K562 (cell line): ENCODE data around the gene CTXN1. TPM values are rescaled to one million over a fixed set of nuclear protein-coding genes. Genes with fewer than 3 reads are reported as not detected.

Experiments used
- ATAC-seq: fragments of 200-7000 bp; cut with Tn5 transposase; 3 replicates; pipeline ENCODE4 v1.9.1; 2020; ENCODE audit warnings: moderate library complexity
- BruUV-seq: library from RNA; stranded (reverse); fragments of 400-500 nt; replicated peaks from 2 replicates; lab custom pipeline; 2021; lab: Mats Ljungman, UMichigan
- CTCF ChIA-PET: fragments of 300-600 bp; formaldehyde crosslinking; extraction: SDS; loops from one replicate; lab custom pipeline; 2021; ENCODE audit warnings: low intra/inter-chr PET ratio; lab: Yijun Ruan, JAX
- POLR2A ChIA-PET: fragments of 300-600, 350-650 bp; sonication (Branson Sonifier 250); formaldehyde crosslinking; extraction: SDS; loops from one replicate; lab custom pipeline; 2021; ENCODE audit warnings: antibody characterized with exemption, inconsistent platforms; lab: Yijun Ruan, JAX
- DNase-seq, 4 experiments: peaks; one replicate each; pipeline versions ENCODE4 v3.0.0 to v3.0.0-alpha.2; 2011 to 2018; ENCODE audit warnings: low spot score in 3 of 4, mixed read lengths in 3 of 4; ENCODE audit errors: extremely low read depth in 1 of 4
- FAIRE-seq: peaks from 2 replicates; lab custom pipeline; 2011; peaks lifted over from hg19 to GRCh38; lab: Jason Lieb, UNC
- H2AFZ ChIP-seq: 2 replicates; pipeline ENCODE4 v1.6.0; 2011; ENCODE audit warnings: low read depth, low read length, control low read depth, inconsistent platforms
- H3K27ac ChIP-seq: fragments of 200-600 bp; 3 replicates; pipeline ENCODE4 v1.8.0; 2011; ENCODE audit warnings: low read depth, mild to moderate bottlenecking, control low read depth, inconsistent platforms, low read length, moderate library complexity, mixed read lengths; ENCODE audit errors: extremely low read depth
- H3K27me3 ChIP-seq, 2 experiments: fragments of 300-600 bp in 1 of 2; 2 replicates in 1 of 2; 3 replicates in 1 of 2; pipeline versions ENCODE4 v1.6.0 to v1.8.0; 2011; ENCODE audit warnings: inconsistent platforms in 2 of 2, low read length in 2 of 2, mild to moderate bottlenecking in 1 of 2, mixed read lengths in 1 of 2, moderate library complexity in 1 of 2; ENCODE audit not compliant: control insufficient read depth in 2 of 2, insufficient read depth in 2 of 2
- H3K36me3 ChIP-seq: fragments of 300-600 bp; 3 replicates; pipeline ENCODE4 v1.8.0; 2011; ENCODE audit warnings: mild to moderate bottlenecking, low read length, inconsistent platforms; ENCODE audit not compliant: control insufficient read depth, insufficient read depth
- H3K4me1 ChIP-seq, 2 experiments: fragments of 200-600 bp in 1 of 2; replicated peaks in 1 of 2; 2 replicates in 1 of 2; 3 replicates in 1 of 2; pipeline versions ENCODE4 v1.5.1 to v1.8.0; 2011; ENCODE audit warnings: inconsistent platforms in 2 of 2, low read length in 2 of 2, mild to moderate bottlenecking in 1 of 2, mixed read lengths in 1 of 2, moderate library complexity in 1 of 2; ENCODE audit not compliant: control insufficient read depth in 2 of 2, insufficient read depth in 2 of 2
- H3K4me2 ChIP-seq: 2 replicates; pipeline ENCODE4 v1.6.1; 2011; ENCODE audit warnings: low read length, control low read depth, inconsistent platforms, mixed read lengths; ENCODE audit not compliant: insufficient read depth
- H3K4me3 ChIP-seq: fragments of 200-600 bp; sonication (generic), shearing (Covaris generic); 2 replicates; pipeline ENCODE4 v1.5.1; 2016; ENCODE audit warnings: control low read depth, inconsistent platforms
- H3K79me2 ChIP-seq: fragments of 200-600 bp; 3 replicates; pipeline ENCODE4 v1.8.0; 2011; ENCODE audit warnings: low read length, inconsistent platforms; ENCODE audit not compliant: control insufficient read depth, insufficient read depth
- H3K9ac ChIP-seq, 2 experiments: 2 replicates each; pipeline versions ENCODE4 v1.6.0 to v1.6.1; 2011; ENCODE audit warnings: low read depth in 2 of 2, low read length in 2 of 2, control low read depth in 1 of 2, inconsistent platforms in 1 of 2, mild to moderate bottlenecking in 1 of 2, mixed read lengths in 1 of 2; ENCODE audit not compliant: insufficient read depth in 1 of 2
- H3K9me1 ChIP-seq: one replicate; pipeline ENCODE4 v1.6.0; 2011; ENCODE audit warnings: inconsistent platforms, mild to moderate bottlenecking, low read length, moderate library complexity; ENCODE audit not compliant: control insufficient read depth, insufficient read depth
- H3K9me3 ChIP-seq: replicated peaks from 2 replicates; pipeline ENCODE4 v1.5.1; 2011; ENCODE audit warnings: low read depth, low read length, inconsistent platforms; ENCODE audit not compliant: control insufficient read depth, insufficient read depth
- H4K20me1 ChIP-seq: replicated peaks from 2 replicates; pipeline ENCODE4 v1.6.1; 2011; ENCODE audit warnings: low read length, inconsistent platforms, mixed read lengths; ENCODE audit not compliant: control insufficient read depth, insufficient read depth
- POLR2G ChIP-seq: fragments of 200-400 bp; formaldehyde crosslinking; IDR thresholded peaks from 2 replicates; pipeline ENCODE4 v1.6.1; 2017; ENCODE audit warnings: low read depth, mild to moderate bottlenecking, antibody characterized with exemption, low read length, moderate library complexity
- ZNF407 ChIP-seq: fragments of 450-650 bp; IDR thresholded peaks from 2 replicates; pipeline ENCODE4 v1.6.1; 2016; ENCODE audit warnings: low read depth
- WGBS: fragments of 100-300 bp; shearing (Covaris generic); methylation state at CpG from one replicate; pipeline ENCODE4 v1.1.6; 2016; ENCODE audit warnings: low coverage, mixed read lengths; ENCODE audit not compliant: insufficient coverage; ENCODE audit errors: missing lambda C conversion rate; 5-methylcytosine and 5-hydroxymethylcytosine counted together
- in situ Hi-C: fragments of 300-500 bp; cut with MboI; formaldehyde crosslinking; loops from 4 replicates; pipeline ENCODE4 v1.15.0; 2018; ENCODE audit warnings: inconsistent platforms, mixed read lengths
- intact Hi-C: fragments of 100-400 bp; cut with micrococcal nuclease; formaldehyde crosslinking; loops from 2 replicates; pipeline ENCODE4 v1.14.2; 2022
- polyA plus RNA-seq, 8 experiments: library from polyadenylated mRNA; depleted of rRNA in 4 of 8; stranded (reverse) in 5 of 8; unstranded in 3 of 8; fragments of >200 nt; fragmentation: Nextera tagmentation in 2 of 8; fragmentation: Illumina TruSeq in 1 of 8; extraction: Ambion mirVana in 2 of 8; extraction: Trizol in 1 of 8; gene quantifications; 2 replicates each; pipeline versions ENCODE4 v1.2.1 to v1.2.3, GENCODE V29; 2011 to 2014; ENCODE audit warnings: inconsistent platforms in 1 of 8, missing spikeins in 1 of 8
- total RNA-seq, 7 experiments: library from RNA; depleted of rRNA in 6 of 7; stranded (reverse); fragments of >200 nt in 6 of 7; fragmentation: Illumina TruSeq in 2 of 7; extraction: Trizol in 2 of 7; gene quantifications; 2 replicates each; pipeline versions ENCODE4 v1.2.1 to v1.2.3, GENCODE V29; 2011 to 2021; ENCODE audit warnings: low replicate concordance in 1 of 7

CTXN1 gene
- total and polyA plus RNA-seq, 9 of the 15 experiments (the other 6 are each of a cell fraction or from before 2014, with no cell fraction given): 0.15 to 37.4 (median 1.8) TPM; not detected in 2

- Histone ChIP-seq H3K9ac (peak overlapping the region in 1 of 2 experiments; percentile 6; a peak in 2 of 4 replicates), H3K36me3 (peaks cover 7% of the 10 kb centered on the region; the same call in 1 of the 3 replicates), H3K4me2 (no peak overlapping the region), H3K4me1 (peaks cover 4 to 27% of the 10 kb centered on the region in 2 experiments; a peak in 4 of 5 replicates), H3K27me3 (no peaks in the 10 kb centered on the region), H3K9me1 (no peaks in the 10 kb centered on the region), H3K9me3 (no peaks in the 10 kb centered on the region), H4K20me1 (no peaks in the 10 kb centered on the region), H3K79me2 (no peaks in the 10 kb centered on the region), H3K27ac (no peak overlapping the region), H2AFZ (no peak overlapping the region), H3K4me3 (no peak overlapping the region)
- in situ Hi-C loops (no loop called here), intact Hi-C loops (no loop called here)
- TF ChIP-seq POLR2G (0 out of 2 replicates have a peak, but pooled peaks have one; percentile 34), ZNF407 (no peak)
- FAIRE-seq (no peak), DNase-seq (no peak), ATAC-seq (no peak)
- ChIA-PET CTCF (no interaction called here), POLR2A (no interaction called here)
- no TSS peak for BruUV-seq
- 70% methylated on average over 18 of the region's 18 CpGs for WGBS
These were observed 31.2 kb downstream of the CTXN1 start for GRCh38 chr19:7894612-7895309.
